NT2/D1 (cell line): ENCODE data around the gene ZNF135.

Experiments used
- SUZ12 ChIP-seq: IDR thresholded peaks from 2 replicates; pipeline ENCODE4 v1.6.1; 2011; ENCODE audit not compliant: insufficient read length, insufficient read depth; ENCODE audit errors: extremely low read depth
- ZNF274 ChIP-seq: IDR thresholded peaks from 2 replicates; pipeline ENCODE4 v1.6.1; 2011; ENCODE audit warnings: mild to moderate bottlenecking, low read depth, low read length

DNA sequence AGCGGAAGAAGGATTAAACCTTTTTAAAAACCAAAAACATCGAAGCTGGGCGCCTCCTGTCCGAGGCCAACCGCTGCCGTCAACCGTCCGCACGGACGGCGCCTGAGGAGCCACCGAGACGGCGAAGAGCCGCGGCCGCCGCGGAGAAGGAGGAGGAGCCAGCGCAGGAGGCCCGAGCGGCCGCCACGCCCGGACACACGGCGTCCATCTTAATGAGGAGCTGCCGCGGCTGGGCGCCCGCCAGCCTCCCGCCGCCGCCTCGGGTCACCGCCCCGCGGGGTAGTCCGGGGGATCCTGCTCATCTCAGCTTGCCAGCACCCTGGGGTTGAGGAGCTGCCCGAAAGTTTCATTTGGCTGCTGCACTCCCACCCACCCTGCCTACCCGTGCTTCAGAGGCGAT, 14.7 kb upstream of the ZNF135 start:
- TF ChIP-seq ZNF274 (no peak), SUZ12 (no peak)
